T47D (cell line): ENCODE measurements around the gene SH3PXD2A.

ENCODE experiments used
- DNase-seq, 2 experiments: peaks; one replicate each; pipeline versions ENCODE4 v3.0.0 to v3.0.0-alpha.2; 2011 to 2012; ENCODE audit warnings: low read depth in 1 of 2, low spot score in 1 of 2
- JUND ChIP-seq: IDR thresholded peaks from 2 replicates; pipeline ENCODE4 v1.6.1; 2012; ENCODE audit warnings: low read depth
- in situ Hi-C: cut with HindIII; loops from 2 replicates; pipeline ENCODE4 v1.10.0; 2016; ENCODE audit warnings: low sequenced_read_pairs, low pct_unique_long_range_greater_than_20kb

The SH3PXD2A gene

GRCh38 chr10:103714232-103714891 lies 141.0 kb downstream of the SH3PXD2A start:
- in situ Hi-C loops: no loop called here
- no peak for TF ChIP-seq JUND
- no peak for DNase-seq

- in situ Hi-C loops: no loop called here
- TF ChIP-seq JUND: no peak
These were observed 141.7 kb downstream of the SH3PXD2A start for GRCh38 chr10:103713676-103714075.

GRCh38 chr10:103712898-103713498 lies 142.4 kb downstream of the SH3PXD2A start:
- TF ChIP-seq JUND: no peak
- DNase-seq: peak; percentile 54 to 77
- in situ Hi-C loops: no loop called here

More at GRCh38 chr10:103713676-103714075, 141.7 kb downstream of the SH3PXD2A start:
- no peak for DNase-seq

- no peak for DNase-seq
- in situ Hi-C loops: no loop called here
- TF ChIP-seq JUND: no peak
These were observed 143.2 kb downstream of the SH3PXD2A start for GRCh38 chr10:103712146-103712545.

DNA sequence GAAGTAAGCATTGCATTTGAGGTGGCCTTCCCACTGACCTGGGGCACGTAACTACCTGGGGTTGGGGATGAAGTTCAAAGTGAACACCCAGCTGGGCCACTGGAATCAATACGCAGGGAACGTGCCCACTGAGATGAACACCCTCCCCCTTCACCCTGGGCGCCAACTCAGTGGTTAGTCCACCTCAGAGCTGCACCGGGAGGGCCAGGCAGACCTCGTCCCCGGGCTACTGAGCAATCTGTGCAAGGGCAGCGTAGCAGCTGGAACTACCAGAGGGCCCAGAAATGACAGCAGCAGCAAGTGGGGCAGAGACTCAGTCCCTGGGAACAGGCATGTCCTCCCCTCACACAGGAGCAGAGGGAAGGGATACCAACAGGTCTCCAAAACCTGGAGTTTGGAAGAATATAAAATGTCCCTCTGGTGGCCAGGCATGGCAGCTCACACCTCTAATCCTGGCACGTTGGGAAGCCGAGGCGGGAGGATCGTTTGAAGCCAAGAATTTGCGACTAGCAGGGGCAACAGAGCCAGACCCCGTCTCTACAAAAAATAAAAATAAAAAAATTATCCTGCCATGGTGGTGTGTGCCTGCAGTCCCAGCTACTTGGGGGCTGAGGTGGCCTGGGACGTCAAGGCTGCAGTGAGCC lies 143.9 kb downstream of the SH3PXD2A start:
- in situ Hi-C loops: no loop called here
- DNase-seq: peak in 1 of 2 experiments; percentile 37
- no peak for TF ChIP-seq JUND

DNA sequence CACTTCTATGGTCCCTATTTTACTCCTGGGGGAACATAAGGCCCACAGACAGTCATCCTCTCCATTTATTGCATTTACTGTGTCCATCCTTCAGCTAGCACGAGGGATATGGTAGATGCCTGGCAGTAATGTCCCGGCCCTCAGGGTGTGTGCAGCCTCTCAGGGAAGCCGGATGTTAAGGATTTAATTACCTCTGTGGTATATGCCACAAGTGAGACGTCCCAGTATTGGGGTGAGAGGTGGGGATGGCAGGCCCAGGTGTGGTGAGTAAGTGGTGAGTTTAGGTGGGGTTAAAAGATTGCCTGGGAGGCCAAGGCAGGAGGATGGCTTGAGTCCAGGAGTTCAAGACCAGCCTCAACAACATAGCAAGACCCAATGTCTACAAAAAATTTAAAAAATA lies 144.9 kb downstream of the SH3PXD2A start:
- no peak for DNase-seq
- no peak for TF ChIP-seq JUND
- in situ Hi-C loops: no loop called here

DNA sequence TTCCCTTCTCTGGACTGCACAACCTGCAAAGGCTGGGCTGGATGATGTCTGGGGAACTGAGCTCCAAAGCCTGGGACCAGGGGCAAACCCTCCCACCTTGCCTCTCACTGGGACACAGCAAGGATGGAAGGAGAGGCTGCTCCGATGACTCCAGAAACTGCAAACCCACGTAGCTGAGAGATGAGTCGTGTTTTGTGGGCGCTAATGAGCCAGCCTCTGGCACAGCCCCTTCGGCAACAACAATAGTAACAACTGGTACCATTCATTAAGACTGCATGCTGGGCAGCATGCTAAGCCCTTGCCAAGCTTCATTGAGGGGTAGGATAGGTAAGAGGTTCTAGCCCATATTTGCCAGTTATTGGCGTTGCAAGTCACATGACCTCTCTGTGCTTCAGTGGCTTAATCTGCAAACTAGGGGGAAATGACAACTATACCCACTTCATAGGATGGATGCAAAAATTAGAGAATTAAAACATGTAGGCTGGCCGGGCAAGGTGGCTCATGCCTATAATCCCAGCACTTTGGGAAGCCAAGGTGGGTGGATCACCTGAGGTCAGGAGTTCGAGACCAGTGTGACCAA lies 145.9 kb downstream of the SH3PXD2A start:
- in situ Hi-C loops: no loop called here
- no peak for TF ChIP-seq JUND
- no peak for DNase-seq

DNA sequence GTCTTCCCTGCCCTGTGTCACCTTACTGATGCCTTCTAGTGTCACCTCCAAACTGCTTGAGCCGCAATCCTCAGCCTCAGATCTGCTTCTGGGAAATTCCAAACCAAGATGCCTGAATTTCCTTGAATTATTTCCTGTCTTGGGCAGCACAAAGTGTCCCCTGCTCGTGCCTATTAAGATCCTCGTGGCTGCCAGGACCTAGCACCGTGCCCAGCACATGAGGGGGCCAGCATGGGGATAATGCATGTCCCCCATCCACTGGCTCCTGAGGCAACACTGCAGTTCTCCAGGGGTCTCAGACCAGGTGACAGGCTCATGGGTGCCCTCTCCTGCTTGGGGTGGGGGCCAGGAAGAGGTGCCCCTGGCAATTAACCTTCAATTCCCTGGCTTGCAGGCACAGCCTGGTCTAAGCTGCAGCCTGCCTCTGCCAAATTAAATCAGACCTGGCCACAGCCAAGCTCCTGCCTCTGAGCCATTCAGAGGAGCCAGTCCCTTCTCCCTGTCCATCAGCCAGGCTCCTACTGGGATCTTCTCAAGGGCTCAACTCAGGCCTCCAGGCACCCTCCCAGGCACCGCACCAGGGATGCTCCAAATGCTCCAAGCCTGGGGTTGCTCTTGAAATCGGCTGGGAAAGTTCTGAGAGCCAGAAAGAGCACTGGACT lies 146.6 kb downstream of the SH3PXD2A start:
- TF ChIP-seq JUND: no peak
- in situ Hi-C loops: no loop called here
- no peak for DNase-seq

DNA sequence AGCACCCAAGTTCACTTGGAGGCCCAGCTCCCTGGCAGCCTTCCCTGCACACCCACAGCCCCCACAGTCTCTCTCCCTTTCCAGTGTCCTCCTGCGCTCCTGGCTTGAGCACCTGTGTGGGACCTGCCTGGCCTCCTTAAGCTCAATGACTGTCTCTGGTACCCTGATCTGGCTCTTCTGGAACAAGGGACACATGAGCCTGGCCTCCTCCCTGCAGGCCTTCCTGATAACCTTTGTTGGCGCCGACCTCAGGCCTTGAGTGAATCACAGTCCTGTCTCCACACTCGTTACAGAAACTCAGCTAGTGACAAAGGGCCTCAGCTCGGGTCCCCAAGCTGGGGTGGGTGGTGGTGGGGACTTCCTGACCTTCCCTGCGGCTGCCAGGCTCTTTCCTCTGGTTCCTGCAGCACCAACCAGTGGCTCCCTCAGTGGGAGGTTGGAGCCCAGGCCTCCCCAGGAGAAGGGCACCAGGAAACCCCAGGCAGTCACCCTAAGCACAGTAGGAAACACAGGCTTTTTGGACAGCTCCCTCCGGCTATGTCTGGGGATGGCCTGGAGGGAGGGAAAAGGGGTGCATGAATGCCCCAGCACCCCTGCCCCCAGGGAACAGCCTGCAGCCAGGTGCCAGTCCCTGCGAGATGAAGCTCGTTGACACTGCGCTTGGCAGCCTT lies 147.3 kb downstream of the SH3PXD2A start:
- in situ Hi-C loops: no loop called here
- no peak for TF ChIP-seq JUND
- no peak for DNase-seq

DNA sequence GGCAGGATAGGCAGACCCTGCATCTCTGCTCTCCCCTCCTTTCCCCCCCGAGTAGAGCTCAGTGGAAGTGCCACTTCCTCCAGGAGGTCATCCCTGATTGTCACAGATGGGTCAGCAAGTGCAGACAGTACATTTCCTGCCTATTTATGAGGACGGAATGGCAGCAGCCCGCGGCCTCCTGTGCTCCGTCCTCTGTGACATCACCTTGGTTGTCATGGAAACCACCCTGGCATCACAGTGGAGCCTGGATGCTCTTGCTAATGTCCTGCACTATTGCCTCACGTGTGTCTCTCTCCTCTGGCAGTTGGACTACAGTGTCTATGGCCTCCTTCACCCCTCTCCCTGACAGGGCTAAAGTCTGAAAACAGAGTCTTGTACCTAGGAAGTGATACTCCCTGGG lies 148.6 kb downstream of the SH3PXD2A start:
- TF ChIP-seq JUND: no peak
- no peak for DNase-seq
- in situ Hi-C loops: no loop called here

DNA sequence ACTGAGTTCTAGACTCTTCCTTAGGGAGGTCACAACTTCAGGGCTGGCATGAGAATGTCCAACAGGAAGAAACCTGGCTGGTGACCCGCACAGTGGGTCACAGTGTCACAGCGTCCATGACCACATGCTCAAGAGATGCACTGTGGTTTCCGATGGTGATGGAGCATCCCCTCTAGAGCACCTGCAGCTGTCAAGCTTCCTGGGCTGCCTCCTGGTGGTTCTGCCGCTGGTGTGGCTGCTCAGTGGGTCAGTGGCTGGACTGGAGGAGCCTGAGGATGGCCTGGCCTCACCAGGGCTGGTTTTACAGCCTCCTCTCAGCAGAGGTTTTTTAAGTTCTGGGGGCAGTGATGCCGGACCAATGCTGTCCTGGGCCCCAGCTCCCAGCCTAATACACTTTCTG lies 149.3 kb downstream of the SH3PXD2A start:
- no peak for TF ChIP-seq JUND
- in situ Hi-C loops: no loop called here
- DNase-seq: no peak
